ENCODE data around the gene IRF2BP2. TPM values are rescaled to one million over a fixed set of nuclear protein-coding genes. Genes with fewer than 3 reads are reported as not detected.

The IRF2BP2 gene
- total RNA-seq, 1 experiment from 2014 or later: 67.0 TPM

DNA sequence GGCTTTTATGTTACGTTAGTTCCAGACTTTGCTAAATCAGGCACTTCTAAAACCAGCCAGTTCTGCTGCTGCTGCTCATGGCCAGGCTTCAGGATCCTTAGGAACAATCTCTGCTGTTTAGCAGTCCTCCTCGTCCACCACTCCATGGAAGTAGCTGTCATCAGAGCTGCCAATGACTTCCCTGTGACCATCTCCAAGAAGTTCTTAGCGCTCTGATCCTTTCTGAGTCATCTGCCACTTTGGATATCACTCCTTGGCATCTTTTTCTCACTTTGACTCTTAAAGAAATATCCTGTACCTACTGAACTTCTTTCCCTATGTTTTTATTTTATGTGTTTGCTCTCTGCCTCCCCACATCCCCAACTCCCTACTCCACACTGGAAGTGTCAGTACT, 14.7 kb upstream of the IRF2BP2 start:
- H3K27me3 ChIP-seq (ENCODE audit: control insufficient read depth, insufficient read depth, low read length): no peaks in the 10 kb centered on the region
- H3K4me3 ChIP-seq (ENCODE audit: insufficient read depth, low read depth, low read length): no peak overlapping the region
- H3K36me3 ChIP-seq (replicated peaks; ENCODE audit: control insufficient read depth, insufficient read depth, low read length): no peaks in the 10 kb centered on the region
- no peak for DNase-seq

DNA sequence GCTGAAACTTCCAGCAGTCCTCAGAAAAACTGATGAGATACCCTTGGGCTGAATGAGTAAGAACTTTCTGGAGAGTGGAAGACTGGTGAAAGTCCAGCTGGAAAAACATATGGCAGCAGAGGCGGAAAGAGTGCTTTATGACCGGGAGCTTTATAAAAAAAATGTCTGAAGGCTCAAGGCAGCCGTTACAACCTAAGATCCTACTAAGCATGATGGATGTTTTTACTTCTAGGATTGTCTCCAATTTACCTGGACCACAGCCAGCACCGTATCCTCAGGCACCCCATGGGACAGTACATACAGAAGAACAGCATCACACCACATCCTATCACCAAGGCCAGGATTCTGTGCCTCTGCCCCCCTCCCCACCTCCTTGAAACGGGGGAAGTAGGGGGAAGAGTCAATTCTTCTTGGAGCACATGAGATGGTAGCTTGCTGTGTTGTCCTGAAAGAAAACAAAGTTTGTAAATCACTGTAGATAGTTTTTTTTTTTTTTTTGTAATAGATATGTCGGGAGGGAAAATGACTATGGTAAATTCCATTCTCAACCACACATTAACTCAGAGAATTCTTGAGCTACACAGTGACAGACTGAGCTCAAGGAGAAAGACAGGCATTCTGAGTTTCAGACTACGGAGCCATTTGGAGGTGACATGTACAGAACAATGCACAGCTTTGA, 11.8 kb upstream of the IRF2BP2 start:
- no peak for DNase-seq
- H3K27me3 ChIP-seq (ENCODE audit: control insufficient read depth, insufficient read depth, low read length): no peaks in the 10 kb centered on the region
- H3K36me3 ChIP-seq (replicated peaks; ENCODE audit: control insufficient read depth, insufficient read depth, low read length): no peaks in the 10 kb centered on the region
- no peak overlapping the region for H3K4me3 ChIP-seq (ENCODE audit: insufficient read depth, low read depth, low read length)

- Histone ChIP-seq H3K27me3 (ENCODE audit: control insufficient read depth, insufficient read depth, low read length) (no peaks in the 10 kb centered on the region), H3K36me3 (replicated peaks; ENCODE audit: control insufficient read depth, insufficient read depth, low read length) (no peaks in the 10 kb centered on the region), H3K4me3 (ENCODE audit: insufficient read depth, low read depth, low read length) (no peak overlapping the region)
- DNase-seq: no peak
These were observed 11.1 kb upstream of the IRF2BP2 start for GRCh38 chr1:234621127-234621468.

DNA sequence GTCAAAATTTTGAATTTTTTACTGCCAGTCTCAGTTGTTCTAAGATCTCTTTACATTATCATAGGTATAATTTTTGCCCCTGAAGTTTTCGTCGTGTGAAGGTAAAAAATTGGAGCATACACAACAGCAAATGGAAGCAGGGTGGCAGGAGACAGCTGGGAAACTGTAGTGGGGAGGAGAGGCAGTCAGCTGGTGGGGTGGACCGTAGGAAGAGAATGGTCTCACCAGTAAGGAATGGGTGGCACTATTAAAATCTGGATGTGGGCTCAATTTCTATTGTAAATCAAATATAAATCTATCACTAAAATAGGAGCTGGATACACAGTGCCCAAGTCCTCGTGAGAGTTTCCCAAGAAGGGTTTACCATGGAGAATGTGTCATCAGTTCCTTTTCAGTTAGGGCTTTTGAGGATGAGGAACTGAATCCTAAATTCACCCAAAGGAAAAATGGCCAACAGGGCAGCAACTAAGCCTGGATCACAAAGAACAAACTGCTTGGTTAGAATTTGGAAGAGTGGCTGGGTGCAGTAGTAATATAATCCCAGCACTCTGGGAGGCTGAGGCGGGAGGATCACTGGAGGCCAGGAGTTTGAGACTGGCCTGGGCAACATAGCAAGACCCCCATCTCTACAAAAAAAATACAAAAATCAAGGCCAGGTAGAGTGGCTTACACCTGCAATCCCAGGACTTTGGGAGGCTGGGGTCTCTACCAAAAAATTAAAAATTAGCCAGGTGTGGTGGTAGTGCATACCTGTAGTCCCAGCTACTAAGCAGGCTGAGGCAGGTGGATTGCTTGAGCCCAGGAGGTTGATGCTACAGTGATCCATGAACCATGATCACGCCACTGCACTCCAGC, 10.5 kb upstream of the IRF2BP2 start:
- no peak for DNase-seq
- Histone ChIP-seq H3K4me3 (ENCODE audit: insufficient read depth, low read depth, low read length) (no peak overlapping the region), H3K27me3 (ENCODE audit: control insufficient read depth, insufficient read depth, low read length) (no peaks in the 10 kb centered on the region), H3K36me3 (replicated peaks; ENCODE audit: control insufficient read depth, insufficient read depth, low read length) (no peaks in the 10 kb centered on the region)

GRCh38 chr1:234619794-234620247, 9.8 kb upstream of the IRF2BP2 start:
- no peaks in the 10 kb centered on the region for H3K36me3 ChIP-seq (replicated peaks; ENCODE audit: control insufficient read depth, insufficient read depth, low read length)
- no peaks in the 10 kb centered on the region for H3K27me3 ChIP-seq (ENCODE audit: control insufficient read depth, insufficient read depth, low read length)
- no peak for DNase-seq
- H3K4me3 ChIP-seq (ENCODE audit: insufficient read depth, low read depth, low read length): no peak overlapping the region

GRCh38 chr1:234619071-234619480, 9.1 kb upstream of the IRF2BP2 start:
- Histone ChIP-seq H3K4me3 (ENCODE audit: insufficient read depth, low read depth, low read length) (no peak overlapping the region), H3K36me3 (replicated peaks; ENCODE audit: control insufficient read depth, insufficient read depth, low read length) (no peaks in the 10 kb centered on the region), H3K27me3 (ENCODE audit: control insufficient read depth, insufficient read depth, low read length) (no peaks in the 10 kb centered on the region)
- DNase-seq: no peak

- no peak for DNase-seq
- H3K4me3 ChIP-seq (ENCODE audit: insufficient read depth, low read depth, low read length): no peak overlapping the region
- no peaks in the 10 kb centered on the region for H3K36me3 ChIP-seq (replicated peaks; ENCODE audit: control insufficient read depth, insufficient read depth, low read length)
- no peaks in the 10 kb centered on the region for H3K27me3 ChIP-seq (ENCODE audit: control insufficient read depth, insufficient read depth, low read length)
These were observed 8.7 kb upstream of the IRF2BP2 start for GRCh38 chr1:234618737-234619049.

DNA sequence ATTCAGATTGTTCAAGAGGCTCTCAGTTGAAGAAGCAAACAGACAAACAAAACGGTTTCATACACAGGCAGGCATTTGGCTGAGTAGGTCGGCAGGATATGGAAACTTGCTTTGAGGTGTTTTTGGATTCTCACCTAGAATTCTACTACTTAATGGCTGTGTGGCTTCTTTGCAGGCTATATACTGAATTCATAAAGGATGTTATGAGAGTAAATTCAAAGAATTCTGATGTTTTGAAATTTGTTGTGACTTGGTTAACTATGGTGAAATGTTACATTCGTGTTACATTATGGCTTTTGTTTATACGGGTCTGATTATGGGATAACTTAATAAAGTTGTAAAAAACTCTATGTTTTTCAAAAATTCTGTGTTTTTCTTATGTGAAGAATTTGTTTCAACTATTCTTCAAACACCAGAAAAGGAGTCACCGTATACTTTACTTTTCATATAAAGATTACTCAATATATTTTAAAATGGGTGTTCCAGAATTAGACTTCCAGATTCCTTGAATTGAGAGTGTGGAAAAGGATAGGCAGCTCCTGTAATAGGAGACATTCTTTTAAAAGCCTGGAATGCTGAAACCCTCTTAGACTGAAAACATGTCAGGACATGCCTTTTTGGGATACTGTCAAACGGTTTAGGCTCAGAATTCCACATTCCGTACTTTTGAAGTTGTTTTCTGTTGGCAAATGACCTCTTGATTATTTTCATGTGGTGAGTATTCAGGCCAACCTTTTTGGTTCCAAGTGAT, 8.2 kb upstream of the IRF2BP2 start:
- H3K27me3 ChIP-seq (ENCODE audit: control insufficient read depth, insufficient read depth, low read length): no peaks in the 10 kb centered on the region
- DNase-seq: no peak

GRCh38 chr1:234617131-234617985, 7.4 kb upstream of the IRF2BP2 start:
- H3K36me3 ChIP-seq (replicated peaks; ENCODE audit: control insufficient read depth, insufficient read depth, low read length): no peaks in the 10 kb centered on the region
- H3K27me3 ChIP-seq (ENCODE audit: control insufficient read depth, insufficient read depth, low read length): no peaks in the 10 kb centered on the region
- no peak for DNase-seq
- no peak overlapping the region for H3K4me3 ChIP-seq (ENCODE audit: insufficient read depth, low read depth, low read length)

More for the DNA sequence above, 8.2 kb upstream of the IRF2BP2 start:
- Histone ChIP-seq H3K4me3 (ENCODE audit: insufficient read depth, low read depth, low read length) (no peak overlapping the region), H3K36me3 (replicated peaks; ENCODE audit: control insufficient read depth, insufficient read depth, low read length) (no peaks in the 10 kb centered on the region)

GRCh38 chr1:234616644-234617043, 6.7 kb upstream of the IRF2BP2 start:
- no peak overlapping the region for H3K4me3 ChIP-seq (ENCODE audit: insufficient read depth, low read depth, low read length)
- no peaks in the 10 kb centered on the region for H3K36me3 ChIP-seq (replicated peaks; ENCODE audit: control insufficient read depth, insufficient read depth, low read length)
- DNase-seq: no peak
- H3K27me3 ChIP-seq (ENCODE audit: control insufficient read depth, insufficient read depth, low read length): no peaks in the 10 kb centered on the region

GRCh38 chr1:234614081-234614489, 4.1 kb upstream of the IRF2BP2 start:
- no peaks in the 10 kb centered on the region for H3K36me3 ChIP-seq (replicated peaks; ENCODE audit: control insufficient read depth, insufficient read depth, low read length)
- no peaks in the 10 kb centered on the region for H3K27me3 ChIP-seq (ENCODE audit: control insufficient read depth, insufficient read depth, low read length)
- H3K4me3 ChIP-seq (ENCODE audit: insufficient read depth, low read depth, low read length): no peak overlapping the region
- DNase-seq: no peak

GRCh38 chr1:234613128-234613875, 3.3 kb upstream of the IRF2BP2 start:
- DNase-seq: no peak
- Histone ChIP-seq H3K36me3 (replicated peaks; ENCODE audit: control insufficient read depth, insufficient read depth, low read length) (no peaks in the 10 kb centered on the region), H3K4me3 (ENCODE audit: insufficient read depth, low read depth, low read length) (no peak overlapping the region), H3K27me3 (ENCODE audit: control insufficient read depth, insufficient read depth, low read length) (no peaks in the 10 kb centered on the region)

GRCh38 chr1:234612352-234613127, 2.6 kb upstream of the IRF2BP2 start:
- Histone ChIP-seq H3K27me3 (ENCODE audit: control insufficient read depth, insufficient read depth, low read length) (no peaks in the 10 kb centered on the region), H3K4me3 (ENCODE audit: insufficient read depth, low read depth, low read length) (no peak overlapping the region), H3K36me3 (replicated peaks; ENCODE audit: control insufficient read depth, insufficient read depth, low read length) (peaks cover 2% of the 10 kb centered on the region)
- no peak for DNase-seq

All from H7 (cell line).